ENCODE results near the gene HRH3.

The HRH3 gene

GRCh38 chr20:62219992-62220665, at the start of gene HRH3:
HRH3 (minus strand) TSS chr20:62220278; CDS start chr20:62219970, 308 bp downstream.
- peaks cover 90% of the 10 kb centered on the region for H3K27me3 Mint-ChIP-seq
- H3K36me3 Mint-ChIP-seq = no peaks in the 10 kb centered on the region
- H3K4me3 Mint-ChIP-seq = peak within 1 kb of the TSS; percentile 56
- H3K4me1 Mint-ChIP-seq = peaks cover 18% of the 10 kb centered on the region
- no peak within 1 kb of the TSS for H3K27ac Mint-ChIP-seq
- H3K9me3 Mint-ChIP-seq = no peaks in the 10 kb centered on the region
- ATAC-seq = peak; percentile 56

GRCh38 chr20:62269871-62270270, 49.8 kb upstream of the HRH3 start:
- Mint-ChIP-seq H3K36me3 (peaks cover 75% of the 10 kb centered on the region), H3K27ac (no peak overlapping the region), H3K4me1 (peaks cover 13% of the 10 kb centered on the region), H3K9me3 (no peaks in the 10 kb centered on the region), H3K4me3 (no peak overlapping the region), H3K27me3 (no peaks in the 10 kb centered on the region)
- ATAC-seq = no peak

- Mint-ChIP-seq H3K27ac (no peak overlapping the region), H3K27me3 (no peaks in the 10 kb centered on the region), H3K4me3 (no peak overlapping the region), H3K4me1 (peaks cover 8% of the 10 kb centered on the region), H3K9me3 (no peaks in the 10 kb centered on the region), H3K36me3 (peaks cover 75% of the 10 kb centered on the region)
- no peak for ATAC-seq
These were observed 49.3 kb upstream of the HRH3 start for GRCh38 chr20:62269378-62269777.

- Mint-ChIP-seq H3K4me3 (no peak overlapping the region), H3K27ac (no peak overlapping the region), H3K9me3 (no peaks in the 10 kb centered on the region), H3K27me3 (no peaks in the 10 kb centered on the region), H3K36me3 (peaks cover 75% of the 10 kb centered on the region), H3K4me1 (no peaks in the 10 kb centered on the region)
- ATAC-seq = no peak
These were observed 48.3 kb upstream of the HRH3 start for GRCh38 chr20:62268228-62268900.

GRCh38 chr20:62267543-62267942, 47.5 kb upstream of the HRH3 start:
- Mint-ChIP-seq H3K27me3 (no peaks in the 10 kb centered on the region), H3K36me3 (peaks cover 71% of the 10 kb centered on the region), H3K4me1 (no peaks in the 10 kb centered on the region), H3K4me3 (no peak overlapping the region), H3K9me3 (no peaks in the 10 kb centered on the region), H3K27ac (no peak overlapping the region)
- ATAC-seq = no peak

GRCh38 chr20:62266851-62267250, 46.8 kb upstream of the HRH3 start:
- H3K27ac Mint-ChIP-seq = no peak overlapping the region
- no peak for ATAC-seq
- H3K27me3 Mint-ChIP-seq = no peaks in the 10 kb centered on the region
- no peaks in the 10 kb centered on the region for H3K4me1 Mint-ChIP-seq
- no peak overlapping the region for H3K4me3 Mint-ChIP-seq
- H3K9me3 Mint-ChIP-seq = no peaks in the 10 kb centered on the region
- peaks cover 73% of the 10 kb centered on the region for H3K36me3 Mint-ChIP-seq

- no peaks in the 10 kb centered on the region for H3K4me1 Mint-ChIP-seq
- H3K9me3 Mint-ChIP-seq = no peaks in the 10 kb centered on the region
- ATAC-seq = no peak
- H3K36me3 Mint-ChIP-seq = peaks cover 72% of the 10 kb centered on the region
- no peaks in the 10 kb centered on the region for H3K27me3 Mint-ChIP-seq
- no peak overlapping the region for H3K27ac Mint-ChIP-seq
- H3K4me3 Mint-ChIP-seq = no peak overlapping the region
These were observed 46.3 kb upstream of the HRH3 start for GRCh38 chr20:62266340-62266739.

GRCh38 chr20:62265365-62265764, 45.3 kb upstream of the HRH3 start:
- no peak for ATAC-seq
- Mint-ChIP-seq H3K27ac (no peak overlapping the region), H3K9me3 (no peaks in the 10 kb centered on the region), H3K4me3 (no peak overlapping the region), H3K27me3 (no peaks in the 10 kb centered on the region), H3K4me1 (no peaks in the 10 kb centered on the region), H3K36me3 (peaks cover 71% of the 10 kb centered on the region)

- no peak overlapping the region for H3K4me3 Mint-ChIP-seq
- H3K27ac Mint-ChIP-seq = no peak overlapping the region
- no peak for ATAC-seq
- no peaks in the 10 kb centered on the region for H3K4me1 Mint-ChIP-seq
- no peaks in the 10 kb centered on the region for H3K9me3 Mint-ChIP-seq
- no peaks in the 10 kb centered on the region for H3K27me3 Mint-ChIP-seq
- peaks cover 76% of the 10 kb centered on the region for H3K36me3 Mint-ChIP-seq
These were observed 43.3 kb upstream of the HRH3 start for GRCh38 chr20:62263396-62263795.

- no peaks in the 10 kb centered on the region for H3K4me1 Mint-ChIP-seq
- H3K9me3 Mint-ChIP-seq = no peaks in the 10 kb centered on the region
- H3K4me3 Mint-ChIP-seq = no peak overlapping the region
- H3K36me3 Mint-ChIP-seq = peaks cover 77% of the 10 kb centered on the region
- no peaks in the 10 kb centered on the region for H3K27me3 Mint-ChIP-seq
- no peak for ATAC-seq
- no peak overlapping the region for H3K27ac Mint-ChIP-seq
These were observed 42.0 kb upstream of the HRH3 start for GRCh38 chr20:62262064-62262463.

GRCh38 chr20:62259294-62259565, 39.2 kb upstream of the HRH3 start:
- H3K27ac Mint-ChIP-seq = no peak overlapping the region
- no peak for ATAC-seq
- H3K4me3 Mint-ChIP-seq = no peak overlapping the region
- no peaks in the 10 kb centered on the region for H3K9me3 Mint-ChIP-seq
- no peaks in the 10 kb centered on the region for H3K27me3 Mint-ChIP-seq
- H3K36me3 Mint-ChIP-seq = peaks cover 59% of the 10 kb centered on the region
- H3K4me1 Mint-ChIP-seq = peaks cover 8% of the 10 kb centered on the region

- no peak for ATAC-seq
- H3K4me3 Mint-ChIP-seq = no peak overlapping the region
- peaks cover 11% of the 10 kb centered on the region for H3K4me1 Mint-ChIP-seq
- no peaks in the 10 kb centered on the region for H3K27me3 Mint-ChIP-seq
- H3K36me3 Mint-ChIP-seq = peaks cover 53% of the 10 kb centered on the region
- H3K9me3 Mint-ChIP-seq = no peaks in the 10 kb centered on the region
- H3K27ac Mint-ChIP-seq = no peak overlapping the region
These were observed 38.6 kb upstream of the HRH3 start for GRCh38 chr20:62258499-62259293.

- H3K27ac Mint-ChIP-seq = no peak overlapping the region
- H3K4me3 Mint-ChIP-seq = no peak overlapping the region
- no peaks in the 10 kb centered on the region for H3K9me3 Mint-ChIP-seq
- H3K4me1 Mint-ChIP-seq = peaks cover 16% of the 10 kb centered on the region
- H3K36me3 Mint-ChIP-seq = peaks cover 34% of the 10 kb centered on the region
- ATAC-seq = no peak
- no peaks in the 10 kb centered on the region for H3K27me3 Mint-ChIP-seq
These were observed 35.9 kb upstream of the HRH3 start for GRCh38 chr20:62255976-62256375.

GRCh38 chr20:62254021-62254724, 34.1 kb upstream of the HRH3 start:
- Mint-ChIP-seq H3K27me3 (no peaks in the 10 kb centered on the region), H3K4me1 (peaks cover 28% of the 10 kb centered on the region), H3K9me3 (no peaks in the 10 kb centered on the region), H3K4me3 (no peak overlapping the region), H3K27ac (peak overlapping the region; percentile 59), H3K36me3 (peaks cover 18% of the 10 kb centered on the region)
- no peak for ATAC-seq

GRCh38 chr20:62253398-62253797, 33.3 kb upstream of the HRH3 start:
- H3K27ac Mint-ChIP-seq = no peak overlapping the region
- H3K27me3 Mint-ChIP-seq = no peaks in the 10 kb centered on the region
- H3K36me3 Mint-ChIP-seq = peaks cover 15% of the 10 kb centered on the region
- H3K4me3 Mint-ChIP-seq = no peak overlapping the region
- peaks cover 34% of the 10 kb centered on the region for H3K4me1 Mint-ChIP-seq
- no peak for ATAC-seq
- no peaks in the 10 kb centered on the region for H3K9me3 Mint-ChIP-seq
